Astrocyte (in vitro differentiated cells and primary cell): ENCODE results near the gene BZW1. TPM values are rescaled to one million over a fixed set of nuclear protein-coding genes. Genes with fewer than 3 reads are reported as not detected.

Experiments
- DNase-seq: peaks from one replicate; pipeline ENCODE4 v3.0.0-alpha.2; 2010; ENCODE audit warnings: low read depth
- FAIRE-seq: peaks from 2 replicates; lab custom pipeline; 2011; peaks lifted over from hg19 to GRCh38; lab: Jason Lieb, UNC
- H2AFZ ChIP-seq: 2 replicates; pipeline ENCODE4 v1.6.0; 2012; ENCODE audit warnings: low read depth, low read length, inconsistent platforms
- H3K27ac ChIP-seq: 2 replicates; pipeline ENCODE4 v1.5.1; 2011; ENCODE audit warnings: low read depth, low read length, inconsistent platforms
- H3K27me3 ChIP-seq: 2 replicates; pipeline ENCODE4 v1.6.0; 2011; ENCODE audit warnings: low read length, inconsistent platforms; ENCODE audit not compliant: insufficient read depth
- H3K36me3 ChIP-seq: 2 replicates; pipeline ENCODE4 v1.5.1; 2011; ENCODE audit warnings: low read length, inconsistent platforms; ENCODE audit not compliant: insufficient read depth
- H3K4me1 ChIP-seq: 2 replicates; pipeline ENCODE4 v1.5.1; 2011; ENCODE audit warnings: low read length, inconsistent platforms; ENCODE audit not compliant: insufficient read depth
- H3K4me2 ChIP-seq: 2 replicates; pipeline ENCODE4 v1.6.0; 2012; ENCODE audit warnings: low read length, inconsistent platforms
- H3K4me3 ChIP-seq: 2 replicates; pipeline ENCODE4 v1.5.1; 2011; ENCODE audit warnings: low read depth, mild to moderate bottlenecking, low read length, inconsistent platforms; ENCODE audit not compliant: insufficient read depth
- H3K79me2 ChIP-seq: 2 replicates; pipeline ENCODE4 v1.6.0; 2012; ENCODE audit warnings: mild to moderate bottlenecking, low read length, inconsistent platforms; ENCODE audit not compliant: insufficient read depth
- H3K9ac ChIP-seq: 2 replicates; pipeline ENCODE4 v1.6.0; 2012; ENCODE audit warnings: mild to moderate bottlenecking, low read length, inconsistent platforms
- H3K9me3 ChIP-seq: 2 replicates; pipeline ENCODE4 v1.5.1; 2012; ENCODE audit warnings: low read depth, mild to moderate bottlenecking, low read length, inconsistent platforms; ENCODE audit not compliant: insufficient read depth
- H4K20me1 ChIP-seq: 2 replicates; pipeline ENCODE4 v1.6.0; 2012; ENCODE audit warnings: low read length, inconsistent platforms; ENCODE audit not compliant: insufficient read depth
- H3K27ac Mint-ChIP-seq: one replicate; pipeline ENCODE4 v1.8.0; 2021; ENCODE audit warnings: mild to moderate bottlenecking, mixed read lengths; ENCODE audit not compliant: unreplicated experiment
- H3K27me3 Mint-ChIP-seq: one replicate; pipeline ENCODE4 v1.8.0; 2021; ENCODE audit warnings: low read depth, mixed read lengths; ENCODE audit not compliant: unreplicated experiment
- H3K36me3 Mint-ChIP-seq: one replicate; pipeline ENCODE4 v1.8.0; 2021; ENCODE audit warnings: low read depth, mixed read lengths; ENCODE audit not compliant: unreplicated experiment
- H3K4me1 Mint-ChIP-seq: one replicate; pipeline ENCODE4 v1.8.0; 2021; ENCODE audit warnings: low read depth, mixed read lengths; ENCODE audit not compliant: unreplicated experiment
- H3K4me3 Mint-ChIP-seq: one replicate; pipeline ENCODE4 v1.8.0; 2021; ENCODE audit warnings: mild to moderate bottlenecking, moderate library complexity, mixed read lengths; ENCODE audit not compliant: unreplicated experiment
- H3K9me3 Mint-ChIP-seq: one replicate; pipeline ENCODE4 v1.8.0; 2021; ENCODE audit warnings: mild to moderate bottlenecking, mixed read lengths; ENCODE audit not compliant: unreplicated experiment
- EZH2 ChIP-seq: IDR thresholded peaks from 2 replicates; pipeline ENCODE4 v1.6.1; 2012; ENCODE audit warnings: mild to moderate bottlenecking, low read length, inconsistent platforms; ENCODE audit not compliant: insufficient read depth
- total RNA-seq: library from RNA; stranded (reverse); gene quantifications from 2 replicates; pipeline ENCODE4 v1.2.1, GENCODE V29; 2021
- TF ChIP-seq, protein P1 (sequence below): IDR thresholded peaks from 2 replicates; pipeline ENCODE4 v1.5.1; 2011; ENCODE audit warnings: low read depth, mild to moderate bottlenecking, inconsistent platforms, low read length, moderate library complexity; ENCODE audit not compliant: insufficient read depth

The BZW1 gene
- total RNA-seq, 1 donor from 2014 or later, result 322 TPM

GRCh38 chr2:200772620-200773019 is 39.1 kb upstream of the BZW1 start:
- Histone ChIP-seq H3K4me2 (no peak overlapping the region), H2AFZ (no peak overlapping the region), H4K20me1 (no peaks in the 10 kb centered on the region), H3K4me1 (no peaks in the 10 kb centered on the region), H3K9ac (no peak overlapping the region), H3K27me3 (no peaks in the 10 kb centered on the region), H3K4me3 (no peak overlapping the region), H3K27ac (no peak overlapping the region), H3K79me2 (no peaks in the 10 kb centered on the region), H3K36me3 (no peaks in the 10 kb centered on the region), H3K9me3 (peaks cover 3% of the 10 kb centered on the region)
- Mint-ChIP-seq H3K9me3 (peaks cover 1% of the 10 kb centered on the region), H3K36me3 (no peaks in the 10 kb centered on the region), H3K4me3 (no peak overlapping the region), H3K27me3 (no peaks in the 10 kb centered on the region), H3K27ac (no peak overlapping the region), H3K4me1 (no peaks in the 10 kb centered on the region)
- no peak for FAIRE-seq
- no peak for DNase-seq
- TF ChIP-seq, protein P1, sequence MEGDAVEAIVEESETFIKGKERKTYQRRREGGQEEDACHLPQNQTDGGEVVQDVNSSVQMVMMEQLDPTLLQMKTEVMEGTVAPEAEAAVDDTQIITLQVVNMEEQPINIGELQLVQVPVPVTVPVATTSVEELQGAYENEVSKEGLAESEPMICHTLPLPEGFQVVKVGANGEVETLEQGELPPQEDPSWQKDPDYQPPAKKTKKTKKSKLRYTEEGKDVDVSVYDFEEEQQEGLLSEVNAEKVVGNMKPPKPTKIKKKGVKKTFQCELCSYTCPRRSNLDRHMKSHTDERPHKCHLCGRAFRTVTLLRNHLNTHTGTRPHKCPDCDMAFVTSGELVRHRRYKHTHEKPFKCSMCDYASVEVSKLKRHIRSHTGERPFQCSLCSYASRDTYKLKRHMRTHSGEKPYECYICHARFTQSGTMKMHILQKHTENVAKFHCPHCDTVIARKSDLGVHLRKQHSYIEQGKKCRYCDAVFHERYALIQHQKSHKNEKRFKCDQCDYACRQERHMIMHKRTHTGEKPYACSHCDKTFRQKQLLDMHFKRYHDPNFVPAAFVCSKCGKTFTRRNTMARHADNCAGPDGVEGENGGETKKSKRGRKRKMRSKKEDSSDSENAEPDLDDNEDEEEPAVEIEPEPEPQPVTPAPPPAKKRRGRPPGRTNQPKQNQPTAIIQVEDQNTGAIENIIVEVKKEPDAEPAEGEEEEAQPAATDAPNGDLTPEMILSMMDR, result no peak
- TF ChIP-seq EZH2, result no peak

GRCh38 chr2:200773083-200773482 is 38.6 kb upstream of the BZW1 start:
- no peak overlapping the region for H3K4me3 ChIP-seq
- Mint-ChIP-seq H3K27ac (no peak overlapping the region), H3K4me1 (no peaks in the 10 kb centered on the region), H3K4me3 (no peak overlapping the region), H3K36me3 (no peaks in the 10 kb centered on the region), H3K9me3 (peaks cover 1% of the 10 kb centered on the region), H3K27me3 (no peaks in the 10 kb centered on the region)
- no peaks in the 10 kb centered on the region for H3K79me2 ChIP-seq
- H2AFZ ChIP-seq, result no peak overlapping the region
- peaks cover 3% of the 10 kb centered on the region for H3K9me3 ChIP-seq
- H3K4me1 ChIP-seq, result peaks cover 3% of the 10 kb centered on the region
- no peaks in the 10 kb centered on the region for H4K20me1 ChIP-seq
- DNase-seq (no peak), FAIRE-seq (no peak)
- no peak overlapping the region for H3K9ac ChIP-seq
- TF ChIP-seq, protein P1, result no peak
- no peak for TF ChIP-seq EZH2
- no peak overlapping the region for H3K4me2 ChIP-seq
- H3K36me3 ChIP-seq, result no peaks in the 10 kb centered on the region
- no peak overlapping the region for H3K27ac ChIP-seq
- no peaks in the 10 kb centered on the region for H3K27me3 ChIP-seq

GRCh38 chr2:200774920-200775319 is 36.8 kb upstream of the BZW1 start:
- H3K27ac Mint-ChIP-seq, result no peak overlapping the region
- H3K27me3 ChIP-seq, result no peaks in the 10 kb centered on the region
- no peaks in the 10 kb centered on the region for H3K27me3 Mint-ChIP-seq
- no peak overlapping the region for H3K9ac ChIP-seq
- peaks cover 1% of the 10 kb centered on the region for H3K9me3 Mint-ChIP-seq
- H2AFZ ChIP-seq, result no peak overlapping the region
- no peak overlapping the region for H3K27ac ChIP-seq
- DNase-seq (no peak), FAIRE-seq (no peak)
- no peaks in the 10 kb centered on the region for H4K20me1 ChIP-seq
- no peaks in the 10 kb centered on the region for H3K4me1 Mint-ChIP-seq
- no peak for TF ChIP-seq EZH2
- TF ChIP-seq, protein P1, result no peak
- H3K4me3 ChIP-seq, result no peak overlapping the region
- no peak overlapping the region for H3K4me3 Mint-ChIP-seq
- no peaks in the 10 kb centered on the region for H3K36me3 ChIP-seq
- H3K79me2 ChIP-seq, result no peaks in the 10 kb centered on the region
- H3K4me1 ChIP-seq, result peaks cover 8% of the 10 kb centered on the region
- no peaks in the 10 kb centered on the region for H3K36me3 Mint-ChIP-seq
- H3K9me3 ChIP-seq, result peaks cover 3% of the 10 kb centered on the region
- H3K4me2 ChIP-seq, result no peak overlapping the region
